Dedifferentiated amniotic fluid mesenchymal stem cell (primary cell): ENCODE results near the gene ZC3H14.

Source experiments
- DNase-seq: peaks from one replicate; pipeline ENCODE4 v3.0.0-alpha.2; 2016; ENCODE audit errors: extremely low spot score

Gene ZC3H14

DNA sequence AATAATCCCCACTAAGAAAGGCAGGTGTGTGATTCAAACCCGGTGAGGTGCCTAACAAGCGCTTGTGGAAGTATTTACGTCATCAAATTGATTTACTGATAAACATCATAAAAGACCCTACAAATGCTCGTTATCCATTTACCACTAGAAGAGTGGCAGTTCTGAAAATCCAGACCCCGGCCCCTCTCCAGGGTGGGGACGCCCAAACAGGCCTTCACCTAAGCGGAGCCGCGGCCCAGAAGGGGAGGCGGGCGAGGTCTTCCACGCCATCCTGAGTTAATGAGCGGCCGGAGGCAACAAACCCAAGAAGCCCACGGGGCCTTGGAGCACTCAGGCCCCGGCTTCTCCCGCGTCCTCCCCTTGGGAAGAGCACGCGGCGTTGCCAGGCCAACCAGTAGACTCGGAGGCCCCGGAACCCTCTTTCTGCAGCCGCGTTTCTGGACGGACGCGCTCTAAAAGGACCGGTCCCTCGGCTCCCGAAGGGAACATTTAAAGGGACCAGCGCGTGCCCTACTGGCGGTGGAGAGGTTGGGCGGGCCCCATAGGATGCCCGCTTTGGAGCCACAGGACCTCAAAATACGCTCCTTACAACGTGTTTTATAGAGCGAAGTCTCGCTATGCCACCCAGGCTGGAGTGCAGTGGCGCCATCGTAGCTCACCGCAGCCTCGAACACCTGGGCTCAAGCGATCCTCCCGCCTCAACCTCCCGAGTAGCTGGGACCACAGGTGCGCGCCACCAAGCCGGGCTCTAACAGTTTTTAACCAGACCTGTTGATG is 11.6 kb upstream of the ZC3H14 start:
- DNase-seq: peak; percentile 78

DNA sequence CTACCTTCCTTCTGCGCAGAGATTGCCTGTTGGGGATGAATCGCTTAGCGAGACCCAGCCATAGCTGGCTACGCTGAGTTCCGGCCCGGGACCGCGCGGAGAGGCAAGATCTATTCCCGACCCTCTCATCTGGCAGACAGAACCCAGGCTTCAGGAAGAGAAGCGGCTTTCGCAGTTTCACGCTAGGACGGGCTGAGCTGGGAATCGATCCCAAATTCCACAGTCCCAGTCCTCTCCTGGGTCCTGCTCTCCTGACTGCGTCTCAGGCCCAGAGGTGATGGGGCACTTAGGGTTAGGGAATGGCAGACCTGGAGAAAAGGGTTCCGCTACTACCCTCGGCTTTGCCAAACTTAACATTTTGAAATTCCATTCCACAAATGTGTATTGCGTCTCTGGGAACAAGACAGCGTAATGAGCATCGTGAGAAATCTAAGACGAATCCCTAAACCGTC is 10.8 kb upstream of the ZC3H14 start:
- no peak for DNase-seq

DNA sequence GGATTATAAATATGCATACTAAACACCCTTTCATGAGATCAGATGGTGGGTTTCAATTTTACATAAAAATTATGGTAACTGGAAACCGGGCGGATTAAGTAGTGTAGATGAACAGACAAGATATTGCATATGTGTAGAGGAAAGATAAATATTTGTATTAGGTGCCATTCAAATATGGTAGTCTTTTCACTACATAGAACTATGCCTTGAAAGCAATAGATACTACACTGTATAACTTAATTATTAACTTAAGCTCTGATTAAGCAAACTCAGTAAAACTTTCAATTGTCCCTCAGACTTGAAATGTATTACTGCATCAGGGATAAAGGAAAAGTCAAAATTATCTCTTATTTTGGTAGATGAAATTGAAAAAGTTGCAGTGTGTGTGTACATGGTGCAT is 10.0 kb upstream of the ZC3H14 start:
- DNase-seq: no peak

DNA sequence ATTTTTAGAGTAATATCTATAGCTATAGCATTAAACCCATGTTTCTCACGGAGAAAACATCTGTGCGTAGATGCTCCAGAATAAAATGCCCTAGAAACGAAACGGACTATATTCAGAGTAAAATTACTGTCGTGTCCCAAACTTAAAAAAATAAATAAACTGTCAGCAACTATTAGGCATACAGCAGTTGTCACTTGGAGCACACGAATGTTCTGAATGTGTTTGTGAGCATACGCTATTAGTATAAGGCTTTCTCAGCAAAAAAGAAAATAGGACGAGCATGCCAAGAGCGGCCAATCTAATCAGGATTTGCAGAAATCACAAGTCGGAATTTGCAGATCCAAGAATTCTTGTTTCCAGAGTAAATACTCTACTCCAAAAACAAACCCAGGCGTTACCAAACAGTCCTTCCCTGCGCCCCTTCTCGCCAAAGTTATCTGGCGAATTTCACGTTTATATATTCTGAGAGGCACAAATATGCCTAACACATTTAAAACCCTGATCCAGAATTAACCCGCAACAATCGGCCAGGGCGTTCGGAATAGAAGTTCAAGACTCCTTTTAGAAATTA is 8.9 kb upstream of the ZC3H14 start:
- DNase-seq: no peak

DNA sequence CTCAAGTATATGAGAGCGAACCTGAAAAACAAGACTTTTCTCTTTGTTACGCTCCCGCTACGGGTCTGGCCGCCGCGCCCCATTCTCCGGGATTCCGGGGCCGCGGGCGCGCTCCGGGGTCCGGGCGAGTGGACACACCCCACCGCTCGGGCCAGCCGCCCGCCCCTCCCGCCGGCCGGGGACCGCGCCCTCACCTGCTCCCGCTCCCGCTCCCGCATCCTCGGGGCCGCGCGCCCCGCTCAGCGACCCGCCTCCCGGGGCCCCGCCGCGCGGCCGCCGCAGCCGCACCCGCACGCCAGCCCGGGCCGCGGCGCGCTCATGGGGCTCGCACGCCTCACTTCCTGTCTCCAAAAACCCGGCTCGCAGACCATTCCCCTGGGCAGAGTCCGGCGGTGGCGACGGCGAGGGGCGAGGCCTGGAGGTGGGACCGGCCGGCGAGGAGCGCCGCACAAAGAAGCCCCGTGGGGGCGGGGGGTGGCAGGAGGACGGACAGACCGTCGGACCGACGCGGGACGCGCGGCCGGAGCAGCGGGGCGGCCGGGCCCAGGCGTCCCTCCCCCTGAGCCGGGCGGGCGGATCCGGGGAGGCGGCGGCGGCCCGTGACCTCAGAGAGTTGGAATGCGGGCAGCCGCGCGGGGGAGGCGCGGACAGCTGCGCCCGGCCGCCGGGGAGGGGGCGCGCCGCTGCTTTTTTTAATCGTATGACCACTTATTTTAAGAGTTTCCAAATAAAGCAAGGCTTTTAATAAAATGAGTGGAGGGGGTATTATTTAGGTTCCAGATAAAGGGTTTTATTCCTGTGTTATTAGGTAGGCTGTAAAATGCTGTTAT is 8.2 kb upstream of the ZC3H14 start, which contains the start of gene PTPN21:
TSS of gene PTPN21 (minus strand) at position 551 of the 830 bp plus-strand sequence. CDS start 4,590 bp downstream, outside the sequence.
- DNase-seq: peak; percentile 56

DNA sequence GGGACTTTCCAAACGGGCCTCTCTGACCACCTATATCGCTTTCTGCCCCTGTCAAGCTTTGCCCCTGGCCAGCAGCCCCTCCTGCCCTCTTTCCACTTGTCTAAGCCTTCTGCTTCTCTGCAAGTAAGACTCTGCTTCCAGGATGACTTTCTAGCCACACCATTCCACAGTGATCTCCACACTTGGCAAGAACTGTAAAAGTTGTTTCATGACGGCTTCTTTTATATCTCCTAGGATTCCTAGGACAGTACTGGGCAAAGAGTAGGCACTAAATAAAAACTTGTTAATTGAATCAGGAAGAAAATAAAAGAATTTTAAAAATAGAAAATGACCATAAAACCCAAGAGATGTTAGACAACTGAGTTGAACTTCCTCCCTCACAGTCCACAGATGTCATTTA is 6.3 kb upstream of the ZC3H14 start:
- DNase-seq: no peak

DNA sequence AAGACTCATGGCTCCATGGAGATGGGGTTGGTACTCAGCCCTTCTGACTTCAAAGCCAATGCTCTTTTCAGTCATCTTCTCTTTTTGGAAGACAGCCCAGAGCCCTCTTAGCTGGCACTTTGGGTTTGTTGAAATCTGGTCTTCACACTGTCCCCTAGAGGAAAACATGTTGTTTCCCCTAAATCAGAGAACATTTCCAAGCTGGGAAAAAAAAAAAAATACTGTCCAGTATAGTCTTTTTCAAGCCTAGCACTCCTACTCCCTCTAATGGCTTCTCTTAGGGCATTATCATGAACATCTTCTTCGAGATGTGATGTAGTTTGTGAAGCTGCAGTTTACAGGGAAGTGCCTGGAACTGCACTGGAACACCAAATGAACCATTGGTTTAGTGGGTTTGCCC is 3.0 kb upstream of the ZC3H14 start:
- peak; percentile 57 for DNase-seq

DNA sequence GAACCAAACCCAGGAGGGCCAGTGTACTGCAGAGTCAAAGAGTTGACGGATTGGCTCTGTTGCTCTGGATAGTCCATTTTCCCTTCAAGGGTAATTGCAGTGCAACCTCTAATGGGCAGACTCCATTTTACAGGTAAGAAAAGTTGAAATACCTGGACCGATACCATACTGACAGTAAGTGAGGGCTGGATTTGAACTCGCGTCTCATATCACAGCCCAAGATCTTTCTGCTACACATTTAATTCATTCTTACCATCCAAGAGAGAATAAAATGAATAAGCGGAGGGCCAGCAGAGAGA is 356 bp upstream of the ZC3H14 start:
- no peak for DNase-seq

DNA sequence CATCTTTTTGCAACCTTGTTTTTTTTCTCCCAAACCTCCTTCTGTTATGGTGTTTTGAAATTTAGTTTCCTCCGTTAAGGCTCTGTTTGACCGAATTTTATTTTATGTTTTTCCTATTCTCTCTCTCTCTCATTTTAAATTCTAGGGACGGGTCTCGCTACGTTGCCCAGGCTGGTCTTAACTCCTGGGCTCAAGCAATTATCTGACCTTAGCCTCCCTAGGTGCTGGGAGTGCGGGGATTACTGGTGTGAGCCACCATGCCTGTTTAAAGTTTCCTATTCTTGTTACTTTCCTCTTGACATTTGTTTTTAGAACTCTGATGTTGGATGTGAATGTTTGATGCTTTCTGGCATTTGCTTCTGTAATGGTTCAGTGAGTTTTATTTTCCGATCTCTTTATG is 1.0 kb downstream of the ZC3H14 start:
- DNase-seq: no peak

DNA sequence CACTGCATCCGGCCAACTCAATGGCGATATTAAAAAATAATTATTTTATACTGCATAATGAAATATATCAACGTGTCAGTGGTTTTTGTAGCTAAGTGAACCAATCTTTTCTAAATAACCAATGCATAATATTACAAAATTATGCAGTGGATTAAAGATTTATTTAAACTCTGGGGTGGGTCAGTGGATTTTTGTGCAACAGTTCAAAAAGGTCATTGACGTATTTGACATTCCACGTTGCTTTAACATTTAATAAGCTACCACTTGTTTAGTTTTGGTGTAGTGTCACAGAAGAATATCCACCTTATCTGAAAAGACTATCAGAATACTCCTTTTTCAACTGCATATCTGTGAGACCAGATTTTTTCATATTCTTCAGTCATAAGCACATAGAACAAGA is 2.6 kb downstream of the ZC3H14 start:
- no peak for DNase-seq

DNA sequence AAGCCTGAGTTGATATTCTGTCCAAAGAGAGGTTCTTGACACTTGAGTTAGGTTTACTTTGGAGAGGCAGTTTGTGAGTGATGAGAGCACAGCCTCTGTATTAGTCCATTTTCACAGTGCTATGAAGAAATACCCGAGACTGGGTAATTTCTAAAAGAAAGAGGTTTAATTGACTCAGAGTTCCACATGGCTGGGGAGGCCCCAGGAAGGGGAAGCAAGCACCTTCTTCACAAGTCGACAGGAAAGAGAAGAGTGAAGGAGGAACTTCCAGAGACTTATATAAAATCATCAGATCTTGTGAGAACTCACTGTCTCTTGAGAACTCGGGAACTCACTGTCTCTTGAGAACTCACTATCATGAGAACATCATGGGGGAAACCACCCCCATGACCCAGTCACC is 5.4 kb downstream of the ZC3H14 start:
- DNase-seq: no peak

DNA sequence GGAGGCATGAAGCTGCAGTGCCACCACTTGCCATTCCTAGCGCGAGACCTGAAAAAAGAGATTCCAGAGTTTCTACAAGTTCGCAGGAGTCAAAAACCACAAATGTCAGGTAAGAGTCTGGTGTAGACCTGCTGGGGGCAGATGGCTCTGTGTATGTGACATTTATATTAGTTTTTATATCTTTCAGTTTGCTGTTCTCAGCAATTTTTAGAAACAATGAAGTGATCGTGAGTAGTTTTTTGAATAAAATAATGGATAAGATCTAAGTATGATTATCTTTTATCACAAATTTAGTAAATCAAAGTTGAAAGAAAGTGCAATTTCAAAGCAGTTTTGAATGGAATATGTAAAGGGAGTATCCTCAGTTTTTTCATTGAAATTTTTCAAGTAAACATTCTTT is 9.3 kb downstream of the ZC3H14 start:
- DNase-seq: no peak

DNA sequence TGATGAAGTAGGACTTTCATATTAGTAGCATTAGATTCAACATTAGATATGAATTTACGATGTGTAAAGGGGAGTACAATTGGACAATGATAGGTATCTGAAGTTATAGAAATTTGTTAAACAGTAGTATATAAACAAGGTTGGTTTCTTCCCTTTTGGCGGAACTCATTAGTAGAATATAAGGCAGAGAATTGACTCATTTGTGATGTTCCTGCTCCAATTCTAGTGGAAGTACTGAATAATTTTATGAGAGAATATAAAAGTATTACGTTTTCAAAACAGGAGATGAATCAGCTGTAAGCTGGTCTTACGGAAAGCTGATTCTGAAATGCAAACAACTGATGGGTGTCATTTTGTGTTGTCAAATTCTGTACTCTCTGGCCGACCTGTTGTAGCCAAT is 13.4 kb downstream of the ZC3H14 start:
- no peak for DNase-seq

DNA sequence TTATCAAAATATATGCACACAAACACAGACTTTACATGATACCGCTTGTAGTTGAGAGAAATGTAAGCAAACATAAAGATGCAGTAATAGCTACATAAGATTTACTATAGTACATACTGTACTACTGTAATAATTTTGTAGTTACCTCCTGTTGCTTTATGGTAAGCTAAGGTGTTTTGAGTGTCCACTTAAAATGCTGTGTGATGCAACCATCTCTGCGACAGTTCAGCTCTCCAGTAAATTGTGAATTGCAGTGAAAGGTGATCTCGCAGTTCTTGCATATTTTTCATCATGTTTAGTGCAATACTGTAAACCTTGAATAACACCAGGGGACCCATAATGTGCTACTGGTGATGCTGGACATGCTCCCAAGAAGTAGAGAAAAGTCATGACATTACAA is 21.6 kb downstream of the ZC3H14 start:
- DNase-seq: no peak

DNA sequence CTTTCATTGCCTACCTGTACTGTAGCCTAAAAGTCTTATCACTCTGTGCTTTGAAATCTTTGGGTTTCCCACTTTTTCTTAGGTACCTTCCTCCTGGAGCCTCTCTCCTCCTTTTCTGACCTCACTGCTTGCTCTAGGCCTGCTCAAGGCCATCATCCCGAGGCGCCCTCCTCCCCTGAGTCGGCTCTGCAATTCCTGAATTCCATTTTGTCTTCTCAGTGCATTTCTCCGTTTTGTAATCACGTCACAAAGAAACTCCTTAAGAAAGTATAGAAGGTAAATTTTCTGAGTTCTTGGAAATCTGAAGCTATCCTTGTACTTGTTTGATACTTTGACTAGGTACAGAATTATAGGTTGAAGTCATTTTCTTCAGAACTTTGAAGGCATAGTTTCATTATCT is 25.2 kb downstream of the ZC3H14 start:
- no peak for DNase-seq

DNA sequence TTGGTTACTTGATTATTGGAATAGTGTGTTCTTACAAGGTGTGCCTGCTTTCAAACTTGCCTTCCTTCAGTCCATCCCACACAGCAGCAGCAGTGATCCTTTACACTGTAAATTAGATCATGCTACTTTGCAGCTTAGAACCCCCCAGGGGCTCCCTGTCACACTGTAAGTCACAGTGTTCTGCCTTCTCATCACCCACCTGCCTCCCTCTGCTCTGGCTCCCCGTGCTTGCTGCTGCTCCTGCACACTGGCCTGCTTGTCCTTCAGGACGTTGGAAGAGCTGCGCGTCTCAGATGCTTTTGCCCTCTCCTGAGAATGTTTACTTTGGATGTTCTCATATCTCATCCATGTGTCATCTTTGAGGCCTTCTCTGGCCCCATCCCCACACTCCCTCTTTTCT is 27.3 kb downstream of the ZC3H14 start:
- no peak for DNase-seq

DNA sequence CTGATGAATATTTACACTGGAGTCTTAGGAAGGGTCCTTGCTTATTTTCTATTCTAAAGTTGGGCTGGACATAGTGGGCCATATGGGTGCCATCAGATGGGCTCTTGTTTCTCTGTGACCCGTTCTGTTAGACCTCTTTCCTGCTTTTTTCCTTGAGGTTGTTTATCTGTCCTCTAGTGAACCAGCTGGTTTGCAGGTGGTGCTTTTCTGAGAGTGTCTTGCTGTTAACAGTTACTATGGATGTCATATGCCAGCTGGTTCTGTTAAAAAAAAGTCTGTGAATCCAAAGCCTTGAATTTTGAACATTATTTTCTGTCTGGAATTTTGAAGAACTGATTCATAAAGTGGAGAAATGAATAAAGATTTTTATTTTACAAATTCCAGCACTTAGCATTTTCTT is 29.2 kb downstream of the ZC3H14 start:
- DNase-seq: no peak

DNA sequence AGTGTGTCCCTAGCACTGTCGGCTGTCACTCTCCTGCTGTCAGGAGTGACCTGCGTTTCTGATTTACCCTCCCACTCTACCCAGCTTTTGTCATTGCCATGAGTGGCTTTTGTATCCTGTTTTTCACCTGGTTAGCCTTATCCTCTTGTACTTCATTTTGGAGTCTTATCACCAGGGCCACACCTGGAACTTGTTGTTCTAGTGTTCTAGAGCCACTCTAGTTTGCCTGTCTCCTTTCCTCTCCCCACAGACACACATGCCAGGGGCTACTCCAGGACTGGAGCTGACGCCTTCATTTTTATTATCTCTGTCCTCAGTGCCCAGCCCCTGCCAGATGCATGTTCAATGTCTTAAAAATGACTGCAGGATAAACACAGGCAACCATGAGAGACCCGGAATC is 34.2 kb downstream of the ZC3H14 start:
- no peak for DNase-seq

DNA sequence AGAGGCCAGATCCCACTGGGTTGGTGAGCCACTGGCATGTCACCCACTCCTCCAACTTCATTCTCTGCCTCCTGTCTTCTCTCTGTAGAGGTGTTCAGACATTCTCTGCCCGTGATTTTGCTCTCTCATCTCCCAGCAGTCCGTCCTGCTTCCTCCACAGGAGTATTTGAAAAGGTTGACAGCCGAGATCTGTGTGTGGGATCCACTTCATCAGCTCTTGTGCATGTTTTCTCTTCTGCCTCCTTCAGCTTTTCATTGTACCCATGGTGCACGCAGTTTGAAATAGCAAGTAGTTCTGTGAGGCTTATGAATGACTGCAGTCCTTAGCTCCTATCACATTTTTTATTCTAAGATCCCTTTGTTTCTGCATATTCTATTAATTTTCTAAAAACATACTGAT is 34.8 kb downstream of the ZC3H14 start:
- no peak for DNase-seq

DNA sequence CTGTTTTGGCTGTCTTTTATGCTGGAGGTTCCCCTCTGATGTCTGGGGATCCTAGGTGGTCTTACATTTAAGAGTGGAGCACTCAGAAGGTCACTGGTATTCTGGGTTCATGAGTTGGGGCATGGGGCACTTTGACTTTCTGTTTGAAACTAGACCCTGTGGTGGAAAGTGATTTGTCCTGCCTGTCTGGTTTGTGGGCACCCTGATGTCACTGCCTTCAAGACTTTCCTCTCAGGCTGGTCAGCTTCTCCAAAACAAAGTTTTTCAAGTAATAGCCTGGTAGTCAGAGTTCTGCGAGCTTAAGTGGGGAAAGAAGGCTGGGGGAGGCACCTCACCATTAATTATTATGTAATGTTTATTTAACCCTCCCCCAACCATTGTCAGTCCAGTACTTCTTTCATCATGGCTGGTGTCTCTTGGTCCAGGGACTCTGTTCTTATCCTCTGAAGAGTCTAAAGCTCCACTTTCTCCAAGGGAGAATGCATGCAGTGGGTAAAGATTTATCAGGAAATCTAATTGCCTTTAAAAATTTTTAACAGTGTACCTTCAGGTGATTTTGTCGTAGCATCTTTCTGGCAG is 35.3 kb downstream of the ZC3H14 start:
- DNase-seq: no peak

DNA sequence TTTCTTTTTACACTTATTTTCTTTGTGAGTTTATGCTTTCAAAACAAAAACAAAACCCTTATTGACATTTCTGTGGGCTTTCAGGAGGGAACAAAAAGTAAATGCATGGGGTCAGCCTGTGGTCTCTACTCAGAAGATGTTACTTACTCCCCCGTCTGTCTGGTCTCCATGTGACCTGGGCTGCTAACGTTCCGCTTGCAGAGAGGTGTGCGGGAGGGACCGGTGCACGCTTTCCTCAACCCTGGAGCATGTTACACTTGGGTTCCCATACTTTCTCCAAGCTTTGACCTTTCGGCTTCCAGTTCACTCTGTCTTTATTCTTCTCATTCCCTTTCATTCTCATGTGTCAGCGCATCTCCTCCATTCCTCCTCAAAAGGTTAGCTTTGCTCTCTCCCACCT is 36.5 kb downstream of the ZC3H14 start:
- no peak for DNase-seq

DNA sequence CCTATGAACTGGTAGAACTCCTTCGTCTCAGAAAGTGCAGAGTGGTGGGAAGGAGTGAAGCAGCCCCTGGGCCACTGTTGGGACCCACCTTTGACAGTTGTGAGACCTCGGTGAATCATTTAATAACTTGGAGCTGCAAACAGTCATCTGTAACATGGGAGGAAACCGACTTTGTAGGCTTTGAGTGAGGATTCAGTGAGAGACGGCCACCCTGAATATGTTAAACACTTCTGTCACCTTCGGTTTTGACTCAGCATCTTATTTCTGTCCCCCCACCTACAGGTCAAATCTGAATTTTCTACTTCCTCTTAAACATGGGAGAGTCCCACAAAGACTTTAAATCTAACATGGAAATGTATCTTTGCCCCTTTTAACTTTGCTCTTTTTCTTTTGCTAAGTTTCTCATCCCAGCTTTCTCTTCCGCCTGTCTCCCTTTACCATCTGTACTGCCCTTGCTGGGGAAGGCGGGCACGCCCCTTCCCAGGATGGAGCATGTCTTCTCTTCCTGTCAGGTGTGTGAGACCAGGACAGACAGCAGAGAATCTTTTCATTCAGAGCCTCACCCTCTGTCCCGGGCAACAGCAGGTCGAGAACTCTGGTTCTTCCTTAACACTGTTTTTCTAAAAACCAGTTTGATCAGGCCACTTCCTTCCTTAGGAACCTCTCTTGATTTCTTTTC is 37.1 kb downstream of the ZC3H14 start:
- no peak for DNase-seq
